8988T (cell line): ENCODE data around the gene BTBD10.
"Not testable (repeated sequence)": the region's sequence is repeated elsewhere in the genome, so short reads cannot be mapped to it uniquely, and the experiment has no call there.

Experiments
- DNase-seq: peaks from one replicate; pipeline ENCODE4 v3.0.0; 2011

Gene BTBD10

GRCh38 chr11:13438291-13438690 lies 24.7 kb downstream of the BTBD10 start:
- no peak for DNase-seq

- not testable (repeated sequence) for DNase-seq
These were observed 26.2 kb downstream of the BTBD10 start for GRCh38 chr11:13436836-13437235.

- DNase-seq = no peak
These were observed 28.5 kb downstream of the BTBD10 start for GRCh38 chr11:13434247-13435205.

DNA sequence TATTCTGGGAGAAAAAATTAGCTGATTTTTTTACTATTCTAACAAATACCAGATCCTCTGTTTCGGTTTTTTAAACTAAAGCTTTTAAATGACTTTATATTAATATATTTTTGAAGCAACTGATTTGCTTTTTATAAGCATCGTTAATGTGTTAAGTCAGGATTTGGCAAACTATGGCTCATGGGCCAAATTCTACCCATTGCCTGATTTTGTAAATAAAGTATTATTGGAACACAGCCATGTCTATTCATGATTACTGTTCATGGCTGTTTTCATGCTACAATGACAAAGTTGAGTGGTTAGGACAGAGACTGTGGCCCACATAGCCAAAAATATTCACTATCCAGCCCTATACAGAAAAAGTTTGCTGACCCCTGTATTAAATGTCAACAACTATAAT lies 29.6 kb downstream of the BTBD10 start:
- DNase-seq = no peak

DNA sequence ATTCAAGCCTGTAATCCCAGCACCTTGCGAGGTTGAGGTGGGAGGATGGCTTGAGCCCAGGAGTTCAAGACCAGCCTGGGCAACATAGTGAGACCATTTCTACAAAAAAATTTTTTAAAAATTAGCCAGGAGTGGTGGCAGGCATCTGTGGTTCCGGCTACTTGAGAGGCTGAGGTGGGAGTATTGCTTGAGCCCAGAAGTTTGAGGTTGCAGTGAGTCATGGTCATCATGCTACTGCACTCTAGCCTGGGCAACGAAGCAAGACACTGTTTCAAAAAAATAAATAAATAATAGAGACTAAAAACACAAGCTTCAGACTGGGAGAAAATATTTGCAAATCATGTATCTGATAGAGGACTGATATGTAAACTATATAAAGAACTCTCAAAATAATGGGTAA lies 33.2 kb downstream of the BTBD10 start:
- no peak for DNase-seq

- DNase-seq = no peak
These were observed 33.7 kb downstream of the BTBD10 start for GRCh38 chr11:13429288-13429687.

- DNase-seq = no peak
These were observed 35.6 kb downstream of the BTBD10 start for GRCh38 chr11:13427440-13427839.

- DNase-seq = no peak
These were observed 39.6 kb downstream of the BTBD10 start for GRCh38 chr11:13423372-13423771.

DNA sequence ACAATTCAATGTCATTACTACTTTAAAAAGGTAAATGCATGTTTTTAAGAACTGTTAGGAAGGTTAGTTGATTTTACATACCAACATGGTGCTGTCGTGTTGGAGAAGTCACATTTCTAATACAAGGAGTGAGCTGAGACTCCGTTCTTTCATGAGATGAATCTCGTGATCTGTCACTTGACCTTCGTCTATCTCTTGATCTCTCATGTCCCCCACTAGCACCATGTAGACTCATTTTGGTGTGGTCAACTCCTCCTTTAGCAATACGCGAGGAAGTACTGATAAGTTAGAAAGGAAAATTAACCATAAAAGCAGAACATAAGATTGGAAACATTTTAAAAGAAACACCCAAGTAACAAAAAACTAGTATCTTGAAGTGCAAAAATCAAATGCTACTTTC lies 41.5 kb downstream of the BTBD10 start:
- DNase-seq = no peak

- no peak for DNase-seq
These were observed 47.8 kb downstream of the BTBD10 start for GRCh38 chr11:13415201-13415600.

- DNase-seq = no peak
These were observed 57.8 kb downstream of the BTBD10 start for GRCh38 chr11:13405220-13405619.

DNA sequence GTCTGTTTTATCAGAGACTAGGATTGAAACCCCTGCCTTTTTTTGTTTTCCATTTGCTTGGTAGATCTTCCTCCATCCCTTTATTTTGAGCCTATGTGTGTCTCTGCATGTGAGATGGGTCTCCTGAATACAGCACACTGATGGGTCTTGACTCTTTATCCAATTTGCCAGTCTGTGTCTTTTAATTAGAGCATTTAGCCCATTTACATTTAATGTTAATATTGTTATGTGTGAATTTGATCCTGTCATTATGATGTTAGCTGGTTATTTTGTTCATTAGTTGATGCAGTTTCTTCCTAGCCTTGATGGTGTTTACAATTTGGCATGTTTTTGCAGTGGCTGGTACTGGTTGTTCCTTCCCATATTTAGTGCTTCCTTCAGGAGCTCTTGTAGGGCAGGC lies 64.7 kb downstream of the BTBD10 start:
- DNase-seq = not testable (repeated sequence)

DNA sequence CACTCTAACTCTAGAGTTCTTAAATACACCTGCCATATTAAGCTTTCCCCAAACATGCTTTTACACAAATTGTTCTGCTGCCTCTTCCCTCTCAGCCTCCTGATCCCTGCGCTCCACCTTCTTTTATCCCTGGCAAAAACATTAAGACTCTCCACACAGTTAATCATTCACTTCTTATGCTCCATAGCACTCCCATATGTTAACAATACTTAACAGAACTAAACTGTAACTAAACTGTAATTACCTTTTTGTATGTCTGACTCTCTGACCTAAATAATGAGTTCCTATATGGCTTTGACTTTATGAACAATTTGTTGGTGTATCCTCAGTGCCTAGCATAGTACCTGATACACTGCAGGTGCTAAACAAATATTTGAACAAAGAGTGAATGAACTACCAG lies 71.8 kb downstream of the BTBD10 start:
- no peak for DNase-seq

- DNase-seq = no peak
These were observed 74.3 kb downstream of the BTBD10 start for GRCh38 chr11:13388741-13389140.

GRCh38 chr11:13386567-13386966 lies 76.5 kb downstream of the BTBD10 start:
- no peak for DNase-seq

GRCh38 chr11:13384908-13385640 lies 77.9 kb downstream of the BTBD10 start:
- no peak for DNase-seq

DNA sequence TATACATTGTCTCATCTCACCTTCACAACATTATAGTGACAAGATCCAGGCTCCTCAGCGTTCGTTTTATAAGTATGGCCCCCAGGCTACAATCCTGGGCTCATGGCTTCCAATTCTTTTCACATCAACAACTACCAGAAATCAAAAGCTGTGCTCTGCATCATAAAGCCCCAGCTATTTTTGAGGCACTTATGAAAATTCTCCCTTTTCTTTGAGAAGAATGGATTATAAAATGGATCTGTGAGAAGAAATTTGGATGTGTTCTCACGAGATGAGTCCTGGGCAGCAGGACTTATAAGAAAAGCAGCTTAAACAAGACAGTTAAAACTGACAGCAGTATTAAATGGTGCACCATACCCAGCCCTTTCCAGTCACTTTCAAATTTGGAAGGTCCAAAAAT lies 80.3 kb downstream of the BTBD10 start:
- DNase-seq = no peak

GRCh38 chr11:13380731-13381130 lies 82.3 kb downstream of the BTBD10 start:
- no peak for DNase-seq

- DNase-seq = no peak
These were observed 84.7 kb downstream of the BTBD10 start for GRCh38 chr11:13378316-13378715.

DNA sequence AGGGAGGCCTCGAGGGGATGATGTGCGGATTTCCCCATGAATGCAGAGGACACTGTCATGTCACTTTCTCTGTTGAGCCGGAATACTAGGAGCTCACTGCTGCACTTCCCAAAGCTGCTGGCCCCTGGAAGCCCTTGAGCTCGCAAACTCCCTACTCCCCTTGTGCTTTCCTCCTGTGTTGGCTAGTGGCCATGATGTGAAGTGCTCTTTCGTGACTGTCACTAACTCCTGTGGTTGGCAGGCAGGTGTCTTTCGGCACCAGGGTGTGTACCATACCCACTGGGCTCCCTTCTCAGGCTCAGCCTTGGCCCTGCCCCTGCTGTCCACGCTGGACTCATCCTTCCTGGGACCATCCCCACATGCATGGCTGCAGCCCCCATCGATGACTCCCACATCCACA lies 86.2 kb downstream of the BTBD10 start:
- no peak for DNase-seq

- no peak for DNase-seq
These were observed 86.6 kb downstream of the BTBD10 start for GRCh38 chr11:13376402-13376801.

DNA sequence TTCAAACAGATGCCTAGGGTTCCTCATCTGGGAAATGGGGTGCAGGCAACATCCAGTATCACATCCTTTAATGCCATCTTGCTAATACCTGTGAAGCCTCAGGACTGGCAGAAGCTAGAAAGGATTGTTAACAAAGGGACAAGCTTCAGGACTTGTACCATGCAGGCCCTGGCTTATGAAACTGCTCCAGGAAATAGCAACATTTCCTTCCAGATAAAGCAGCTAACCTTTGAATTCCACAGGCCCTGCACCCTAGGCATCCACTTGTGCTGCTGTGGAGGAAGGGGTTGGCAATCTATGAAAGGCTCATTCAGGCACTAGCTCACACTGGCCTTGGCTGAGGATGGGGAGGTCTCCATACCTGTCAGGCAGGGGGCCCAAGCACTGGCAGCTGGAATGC lies 87.2 kb downstream of the BTBD10 start:
- DNase-seq = no peak

- no peak for DNase-seq
These were observed 89.8 kb downstream of the BTBD10 start for GRCh38 chr11:13373216-13373615.

- no peak for DNase-seq
These were observed 95.0 kb downstream of the BTBD10 start for GRCh38 chr11:13368041-13368446.
